ENCODE data around the gene RUNX2. TPM values are rescaled to one million over a fixed set of nuclear protein-coding genes. Genes with fewer than 3 reads are reported as not detected.

The RUNX2 gene
- total RNA-seq, 1 donor from 2014 or later, result under 0.01 TPM

DNA sequence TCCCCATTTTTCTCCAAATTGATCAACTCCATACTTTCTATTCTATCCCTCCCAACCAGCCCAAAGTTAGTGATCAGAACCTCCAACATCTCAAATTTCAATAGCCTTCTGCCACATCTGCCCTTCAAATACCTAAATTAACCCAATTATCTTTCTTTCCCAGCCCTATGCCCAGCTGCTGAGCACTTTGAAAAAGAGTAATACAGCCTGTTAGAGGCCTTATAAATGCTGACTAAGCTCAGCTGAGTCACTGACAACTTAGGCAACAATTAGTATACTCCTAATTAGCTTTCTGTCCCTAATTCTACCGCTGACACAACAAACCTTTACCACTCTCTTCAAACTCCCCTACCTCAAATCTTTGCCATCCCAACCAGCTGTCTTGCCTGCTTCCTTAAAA lies 23.5 kb downstream of the RUNX2 start:
- no peak for DNase-seq

DNA sequence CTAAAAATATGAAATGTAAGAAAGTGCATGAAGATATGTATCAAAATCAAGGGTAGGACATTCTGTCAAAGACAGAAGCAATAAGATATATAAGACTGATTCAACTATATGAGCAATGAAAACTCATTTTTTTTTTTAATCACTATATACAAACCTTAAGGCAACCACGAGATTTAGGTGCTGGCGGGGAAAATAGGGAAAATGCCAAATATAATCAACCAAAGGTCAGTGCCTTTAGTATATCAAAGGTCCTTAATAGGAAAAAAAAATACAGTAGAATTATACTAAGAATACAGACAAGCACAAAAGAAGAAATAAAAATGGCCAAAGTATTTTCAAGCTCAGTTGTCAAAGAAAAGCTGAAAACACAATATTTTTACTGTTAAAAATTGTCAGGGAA lies 25.5 kb downstream of the RUNX2 start:
- no peak for DNase-seq

DNA sequence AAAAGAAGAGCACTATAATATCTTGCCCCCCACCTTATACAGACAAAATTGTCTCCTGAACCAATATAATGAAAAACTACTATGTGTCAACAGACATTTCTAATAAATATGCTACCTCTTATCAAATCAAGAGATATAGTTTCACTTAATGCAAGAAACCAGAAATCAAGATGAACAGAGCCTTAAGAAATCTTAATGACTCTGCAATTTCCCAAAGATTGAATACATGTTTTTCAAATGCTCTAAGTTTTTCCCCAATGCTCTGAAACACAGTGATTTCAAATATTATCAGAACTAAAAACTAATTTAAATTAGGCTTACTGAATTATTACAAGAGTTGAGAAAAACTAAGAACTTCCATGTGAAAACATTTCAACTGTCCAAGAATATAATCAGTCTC lies 36.3 kb downstream of the RUNX2 start:
- DNase-seq, result no peak

DNA sequence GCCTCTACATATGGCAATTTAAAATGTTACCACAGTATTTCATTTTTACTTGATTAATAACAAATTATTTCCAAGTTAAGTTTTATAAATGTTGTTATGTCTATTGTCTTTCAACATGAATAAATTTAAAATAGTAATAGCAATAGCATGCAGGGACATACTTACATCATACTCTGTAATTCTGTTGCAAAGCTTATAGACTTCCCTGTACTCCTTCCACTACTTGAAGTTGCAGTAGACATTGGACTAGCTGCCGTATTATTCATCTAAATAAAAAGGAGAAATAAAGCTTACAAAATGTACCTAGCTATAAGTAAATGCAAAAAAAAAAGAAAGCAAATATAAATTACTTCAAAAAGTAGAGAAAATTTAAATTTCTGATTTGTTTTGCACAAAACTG lies 36.9 kb downstream of the RUNX2 start:
- no peak for DNase-seq

DNA sequence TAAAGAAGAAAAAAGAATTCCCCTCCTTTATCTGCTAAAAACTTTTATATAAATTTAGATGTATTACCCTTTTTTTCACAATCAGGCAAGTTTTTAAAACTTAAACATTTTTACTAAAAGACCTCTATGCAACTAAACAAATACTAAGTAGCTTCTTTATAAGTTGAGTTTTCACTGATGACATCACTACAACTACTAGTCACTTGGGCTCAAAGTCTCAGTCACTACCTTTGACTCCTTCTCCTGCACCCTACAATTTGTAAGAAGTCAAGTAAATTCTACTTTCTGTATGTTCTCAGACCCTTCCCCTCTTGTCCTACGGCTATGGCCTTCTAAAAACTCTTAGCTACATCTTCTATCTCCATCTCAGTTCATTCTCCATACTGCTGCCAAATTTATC lies 38.4 kb downstream of the RUNX2 start:
- DNase-seq, result no peak

DNA sequence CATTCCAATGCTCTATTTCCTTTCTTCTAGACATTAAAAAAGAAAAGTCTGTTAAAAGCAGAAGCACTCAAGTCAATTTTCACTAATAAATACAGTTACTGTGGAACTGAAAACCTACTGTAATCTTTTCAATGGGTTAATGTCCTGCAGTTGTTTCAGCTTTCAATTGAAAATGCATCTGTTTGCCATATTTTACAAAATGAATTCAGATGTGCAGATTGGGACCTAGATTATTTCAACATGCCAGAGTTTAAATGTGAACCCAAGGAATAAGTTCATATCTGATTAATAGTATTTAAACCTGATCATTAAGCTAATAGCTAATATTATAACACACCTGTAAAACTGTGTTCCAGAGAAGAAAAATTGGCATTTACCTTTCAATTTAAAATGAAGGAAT lies 39.9 kb downstream of the RUNX2 start:
- no peak for DNase-seq

DNA sequence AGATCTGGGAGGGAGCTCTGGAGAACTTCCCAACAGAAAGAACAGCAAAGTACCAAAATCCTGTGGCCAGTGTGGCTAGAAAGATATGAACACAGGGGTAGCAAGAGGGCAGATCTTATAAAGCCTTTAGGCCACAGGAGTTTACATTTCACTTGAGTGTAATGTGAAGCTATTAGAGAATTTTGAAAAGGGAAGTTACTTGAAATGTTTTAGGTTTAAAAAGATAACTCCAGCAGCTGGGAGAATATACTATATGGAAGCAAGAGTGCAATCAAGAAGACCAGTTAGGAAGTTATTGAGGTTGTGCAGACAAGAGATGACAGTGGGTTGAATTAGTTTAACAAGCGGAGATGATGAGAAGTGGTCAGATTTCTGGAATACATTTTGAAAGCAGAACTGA lies 41.7 kb downstream of the RUNX2 start:
- DNase-seq, result no peak

DNA sequence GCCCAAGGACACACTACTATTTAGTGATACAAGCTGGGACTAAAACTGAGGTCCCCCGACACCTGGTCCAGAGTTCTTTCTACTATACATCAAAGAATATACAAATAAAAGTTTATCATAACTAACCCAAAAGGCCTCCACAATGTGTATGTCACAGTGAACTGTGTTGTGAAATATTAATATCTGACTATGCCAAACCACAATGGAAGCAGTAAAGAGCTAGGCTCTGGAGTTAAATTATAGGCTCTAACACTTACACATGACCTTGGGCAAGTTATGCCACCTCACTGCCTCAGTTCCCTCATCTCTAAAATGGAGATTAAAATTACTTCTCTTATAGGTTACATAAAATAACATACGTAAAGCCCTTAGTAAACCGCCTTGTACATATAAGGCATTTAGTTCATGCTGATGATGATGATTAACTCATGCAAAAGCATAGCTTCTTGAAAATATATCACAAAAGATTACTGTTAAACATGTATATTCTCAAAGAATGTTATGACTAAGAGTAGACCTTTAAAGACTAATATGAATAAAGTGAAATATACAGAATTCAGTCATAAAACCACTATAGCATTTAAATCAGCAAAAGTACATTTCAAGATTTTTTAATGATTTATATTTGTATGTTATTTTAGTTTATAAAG lies 43.9 kb downstream of the RUNX2 start:
- DNase-seq, result no peak

DNA sequence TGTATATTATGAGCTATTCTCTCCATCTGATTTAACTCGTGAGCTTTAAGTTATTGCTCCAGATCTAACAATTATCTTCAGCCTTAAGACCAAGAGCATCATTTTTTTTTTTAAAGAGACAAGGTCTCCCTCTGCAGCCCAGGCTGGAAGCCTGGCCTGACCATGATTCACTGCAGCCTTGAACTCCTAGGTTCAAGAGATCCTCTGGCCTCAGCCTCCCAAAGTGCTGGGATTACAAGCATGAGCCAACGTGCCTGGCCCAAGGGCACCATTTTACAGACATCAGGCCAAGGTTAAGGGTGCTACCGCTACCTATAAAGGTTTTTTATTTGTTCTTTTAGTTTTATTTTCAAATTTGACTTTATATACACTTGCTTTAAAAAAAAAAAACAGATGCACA lies 47.3 kb downstream of the RUNX2 start:
- no peak for DNase-seq

DNA sequence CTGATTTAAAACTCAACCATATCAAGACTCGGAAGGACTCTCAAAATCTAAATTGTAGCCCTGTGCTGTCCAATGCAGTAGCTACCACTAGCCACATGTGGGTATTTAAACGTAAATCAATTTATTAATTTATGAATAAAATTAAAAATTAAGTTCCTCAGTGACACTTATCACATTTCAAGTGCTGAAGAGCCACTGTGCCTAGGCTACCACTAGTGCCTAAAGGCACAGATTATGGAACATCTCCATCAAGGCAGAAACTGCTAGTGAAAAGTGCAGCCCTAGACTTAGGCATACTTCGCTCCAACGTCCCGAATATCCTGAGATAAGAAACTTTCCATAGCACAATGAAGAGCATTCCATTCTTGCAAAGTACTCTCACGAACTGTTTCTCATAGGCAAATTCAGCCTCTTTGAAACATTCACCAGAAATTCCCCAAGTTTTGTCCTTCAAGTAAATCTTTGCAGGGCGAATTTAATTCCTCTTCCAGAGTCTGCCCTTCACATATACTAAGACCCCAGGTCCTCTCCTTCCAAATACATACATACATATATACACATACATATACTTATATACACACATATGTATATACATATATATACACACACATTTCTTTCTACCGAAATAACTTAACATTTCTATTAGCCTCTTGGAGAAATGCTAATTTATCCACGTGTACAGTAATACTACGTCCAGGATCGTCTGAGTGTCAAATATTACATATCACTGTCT lies 48.3 kb downstream of the RUNX2 start:
- peak; percentile 5 for DNase-seq

DNA sequence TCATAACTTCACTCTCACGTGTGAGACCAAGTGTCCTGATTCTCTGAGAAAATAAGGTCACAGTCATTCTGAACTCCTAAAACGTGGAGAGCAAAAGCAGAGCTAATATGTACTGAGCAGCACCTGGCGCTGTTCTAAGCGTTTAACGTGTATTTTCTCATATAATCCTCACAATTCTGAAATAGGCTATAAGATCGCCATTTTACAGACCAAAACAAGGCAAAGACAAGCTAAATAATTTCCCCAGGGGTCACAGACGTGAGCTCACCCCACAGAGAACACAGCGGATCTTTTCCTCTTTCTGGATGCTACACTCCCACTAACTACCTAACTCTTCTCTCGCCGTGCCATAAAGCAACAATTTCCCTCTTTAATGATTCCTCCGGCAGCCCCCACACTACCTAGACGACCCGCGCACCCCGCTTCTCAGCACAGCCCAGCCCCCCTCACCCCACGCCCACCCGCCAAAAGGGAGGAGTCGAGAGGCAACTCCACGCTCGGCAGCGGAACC lies 49.0 kb downstream of the RUNX2 start:
- peak; percentile 36 for DNase-seq

DNA sequence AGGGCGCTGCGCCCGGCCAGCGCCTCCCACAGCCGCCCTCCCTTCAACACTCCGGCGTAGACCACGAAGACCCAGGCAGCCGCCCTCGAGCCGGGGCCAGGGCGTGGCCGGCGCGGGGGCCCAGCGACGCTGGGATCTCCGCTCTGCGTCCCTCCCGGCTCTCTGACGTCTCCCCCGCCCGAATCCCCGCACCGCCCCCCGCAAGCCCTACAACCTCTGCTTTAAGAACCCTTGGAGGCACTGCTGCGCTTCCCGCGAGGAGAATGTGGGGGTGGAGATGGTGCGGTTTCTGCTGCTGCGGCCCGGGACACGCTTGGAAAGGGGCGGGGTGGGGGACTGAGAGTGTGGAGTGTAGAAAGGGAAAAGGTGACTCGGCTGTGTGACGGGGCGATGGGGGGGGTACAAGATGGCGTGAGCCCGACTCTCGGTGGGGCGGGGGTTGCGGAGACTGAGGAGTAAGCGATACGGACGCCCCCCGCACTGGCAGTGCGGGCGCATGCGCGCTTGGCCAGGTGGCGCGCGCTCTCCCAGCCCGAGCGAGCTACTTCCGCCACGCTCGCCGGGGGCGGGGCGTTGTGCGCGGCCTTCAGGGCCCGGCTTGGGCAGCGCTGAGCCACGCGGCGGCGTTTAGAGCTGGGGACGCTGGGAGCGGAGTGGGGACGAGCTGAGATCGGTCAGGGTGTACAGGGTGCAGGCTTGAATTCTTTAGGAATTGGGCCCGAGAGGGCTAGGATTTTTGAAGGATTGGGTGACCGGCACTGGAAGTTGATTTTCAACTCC lies 49.6 kb downstream of the RUNX2 start, which contains the start of gene SUPT3H:
Gene SUPT3H (minus strand): TSS at position 381 of the 780 bp plus-strand sequence.
- peak; percentile 95 for DNase-seq

DNA sequence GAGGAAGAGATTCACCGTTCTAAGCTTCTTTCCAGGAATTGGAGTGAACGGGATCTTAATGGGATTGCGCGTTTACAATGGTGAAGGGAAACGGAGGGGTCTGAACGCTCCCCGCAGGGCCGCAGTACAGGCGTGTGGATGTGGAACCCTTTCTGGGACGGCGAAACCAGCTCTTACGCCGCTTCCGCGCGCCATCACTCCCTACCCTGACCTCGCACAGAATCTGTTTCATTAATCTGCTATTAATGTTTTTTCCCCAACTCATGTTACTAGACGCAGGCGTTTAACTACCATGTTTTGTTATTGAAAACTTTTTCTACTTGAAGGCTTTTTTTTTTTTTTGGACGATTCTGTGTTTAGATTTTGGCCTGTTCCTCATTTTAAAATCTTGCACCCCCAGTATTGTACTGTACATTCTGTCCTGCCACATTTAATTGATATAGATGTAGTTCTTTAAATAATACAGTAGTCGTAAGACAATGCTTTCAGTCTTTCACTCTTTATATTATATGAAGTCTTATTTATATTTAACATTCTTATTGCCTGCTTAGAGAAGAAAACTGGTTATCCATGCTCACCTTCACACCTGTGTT lies 50.3 kb downstream of the RUNX2 start:
- peak; percentile 66 for DNase-seq

DNA sequence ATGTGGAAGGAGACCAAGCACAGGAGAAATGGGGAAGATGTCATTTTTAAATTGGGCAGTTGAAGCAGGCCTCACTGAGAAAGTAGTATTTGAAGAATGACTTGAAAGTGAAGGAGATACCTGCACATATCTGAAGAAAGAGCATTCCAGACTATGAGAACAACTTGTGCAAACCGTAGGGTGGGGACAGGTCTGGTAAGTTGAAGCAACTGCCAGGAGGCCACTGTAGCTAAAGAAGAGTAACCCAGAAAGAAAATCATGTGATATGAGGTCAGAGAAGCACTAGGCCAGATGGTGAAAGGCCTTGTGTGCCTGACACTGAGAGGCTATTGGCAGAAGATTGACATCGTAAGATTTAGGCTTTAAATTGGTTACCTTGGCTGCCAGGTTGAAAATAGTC lies 54.3 kb downstream of the RUNX2 start:
- no peak for DNase-seq

DNA sequence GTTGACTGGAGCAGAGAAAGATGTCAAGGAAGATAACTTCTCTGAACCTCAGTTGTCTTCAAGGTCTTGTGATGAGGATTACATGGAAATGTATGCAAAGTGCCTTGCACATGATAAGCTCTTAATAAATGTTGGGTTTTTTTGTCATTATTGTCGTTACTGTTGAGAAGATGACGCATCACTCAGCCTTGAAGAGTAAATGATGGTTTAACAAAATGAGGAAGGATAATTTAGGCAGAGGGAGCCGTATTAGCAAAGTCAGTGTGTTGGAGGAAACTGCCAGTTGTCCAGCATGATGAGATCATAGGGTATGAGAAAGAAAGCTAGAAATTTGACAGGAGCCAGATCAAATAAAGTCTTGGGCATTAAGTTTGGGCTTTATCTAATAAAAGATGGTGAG lies 58.4 kb downstream of the RUNX2 start:
- no peak for DNase-seq

DNA sequence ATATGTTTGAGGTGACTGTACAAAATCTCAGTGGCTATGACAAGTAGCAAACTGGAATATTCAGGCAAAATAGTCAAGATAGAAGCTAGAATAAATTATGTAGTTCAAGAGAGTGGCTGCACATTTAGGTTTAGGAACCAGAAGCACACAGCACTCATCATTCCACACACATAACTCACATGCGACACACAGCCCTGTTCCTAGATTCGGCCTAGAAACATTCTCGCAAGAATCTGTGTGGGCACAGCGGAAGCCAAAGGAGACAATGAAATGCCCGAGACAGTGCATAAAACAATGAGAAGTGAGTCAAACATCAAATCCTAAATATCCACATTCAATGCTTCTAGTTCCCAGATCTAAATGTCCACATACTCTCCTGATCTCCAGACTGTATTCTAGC lies 59.1 kb downstream of the RUNX2 start:
- no peak for DNase-seq

DNA sequence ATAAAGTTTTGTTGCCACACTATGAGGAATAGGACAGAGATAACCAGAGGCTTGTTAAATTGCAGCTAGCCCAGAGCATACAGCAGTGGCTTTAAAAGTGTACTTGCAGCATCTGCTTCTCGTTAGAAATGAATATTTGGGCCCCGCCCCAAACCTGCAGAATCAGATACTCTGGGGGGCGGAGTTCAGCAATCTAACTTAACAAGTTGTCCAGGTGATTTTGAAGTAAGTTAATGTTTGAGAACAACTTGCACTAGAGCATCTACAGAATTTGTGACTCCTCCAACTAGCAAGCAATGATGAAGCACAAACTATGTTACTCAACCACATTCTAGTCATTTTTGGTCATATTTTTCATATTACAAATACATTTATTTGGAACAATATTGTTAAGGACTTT lies 60.2 kb downstream of the RUNX2 start:
- DNase-seq, result no peak

DNA sequence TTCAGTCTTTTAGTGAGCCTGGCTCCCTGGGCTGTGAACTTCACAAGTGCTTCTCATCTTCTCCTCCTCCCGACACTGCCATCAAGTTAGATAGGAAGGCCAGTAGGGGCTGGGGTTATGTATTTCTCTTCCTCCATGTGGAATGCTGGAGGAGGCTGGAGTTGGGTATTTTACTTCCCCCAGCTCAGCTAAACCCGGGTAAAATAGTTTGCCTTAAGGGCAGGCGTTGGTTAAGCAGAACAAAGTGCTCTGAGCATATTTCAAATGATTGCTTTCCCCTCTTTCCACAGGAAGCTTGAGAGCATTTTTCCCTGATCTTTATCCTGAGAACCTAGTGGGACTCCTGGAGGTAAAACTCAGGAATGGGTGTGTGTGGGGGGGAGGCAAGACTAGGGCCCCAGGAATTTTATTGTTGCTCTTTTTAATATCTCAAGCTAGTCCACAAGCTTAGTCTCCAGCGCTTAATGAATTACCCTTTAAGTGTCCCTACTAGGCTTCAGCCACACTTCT lies 66.5 kb downstream of the RUNX2 start:
- DNase-seq, result no peak

DNA sequence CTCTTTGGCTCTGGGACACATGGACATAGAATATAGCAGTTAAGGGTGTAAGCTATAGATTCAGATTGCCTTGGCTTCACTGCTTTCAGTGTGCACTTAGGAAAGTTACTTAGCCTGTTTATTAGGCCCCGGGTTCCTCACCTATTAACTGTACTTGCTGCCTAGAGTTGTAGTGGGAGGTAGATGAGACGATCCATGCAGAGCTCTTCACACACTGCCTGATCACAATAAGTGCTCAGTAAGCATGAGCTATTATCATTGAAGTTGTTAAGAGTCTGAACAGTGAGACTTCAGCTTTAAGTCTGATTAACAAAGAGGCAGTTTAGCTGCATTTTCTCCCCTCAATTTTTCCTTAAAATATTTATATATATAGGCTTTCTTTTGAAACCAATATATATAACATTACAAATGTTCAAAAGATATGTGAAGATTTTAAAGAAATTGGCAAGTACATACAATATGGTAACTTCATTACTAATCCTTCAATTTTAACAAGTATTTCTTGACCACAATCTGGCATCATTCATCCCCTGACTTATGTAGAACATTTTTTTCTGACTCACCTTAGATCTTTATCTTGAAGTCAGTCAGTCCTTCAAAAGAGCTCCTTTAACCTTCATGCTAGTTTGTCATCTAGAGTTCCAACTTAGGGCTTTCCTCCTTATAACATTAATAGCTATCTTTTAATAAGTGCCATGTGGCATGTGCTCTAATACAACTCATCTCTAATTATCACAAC lies 70.1 kb downstream of the RUNX2 start:
- DNase-seq, result no peak

DNA sequence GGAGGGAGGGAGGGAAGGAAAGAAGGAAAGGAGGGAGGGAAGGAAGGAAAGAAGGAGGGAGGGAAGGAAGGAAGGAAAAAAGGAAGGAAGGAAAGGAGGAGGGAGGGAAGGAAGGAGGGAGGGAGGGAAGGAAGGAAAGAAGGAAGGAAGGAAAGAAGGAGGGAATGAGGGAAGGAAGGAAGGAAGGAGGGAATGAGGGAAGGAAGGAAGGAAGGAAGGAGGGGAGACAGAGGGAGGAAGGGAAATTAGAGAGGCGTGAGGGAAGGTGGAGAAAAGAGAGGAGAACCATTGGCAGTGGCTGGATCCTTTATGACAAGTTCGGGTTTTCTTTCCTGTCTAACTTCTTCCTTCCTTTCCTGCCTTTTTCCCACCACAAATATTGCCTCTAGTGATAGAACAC lies 71.9 kb downstream of the RUNX2 start:
- DNase-seq, result no peak

DNA sequence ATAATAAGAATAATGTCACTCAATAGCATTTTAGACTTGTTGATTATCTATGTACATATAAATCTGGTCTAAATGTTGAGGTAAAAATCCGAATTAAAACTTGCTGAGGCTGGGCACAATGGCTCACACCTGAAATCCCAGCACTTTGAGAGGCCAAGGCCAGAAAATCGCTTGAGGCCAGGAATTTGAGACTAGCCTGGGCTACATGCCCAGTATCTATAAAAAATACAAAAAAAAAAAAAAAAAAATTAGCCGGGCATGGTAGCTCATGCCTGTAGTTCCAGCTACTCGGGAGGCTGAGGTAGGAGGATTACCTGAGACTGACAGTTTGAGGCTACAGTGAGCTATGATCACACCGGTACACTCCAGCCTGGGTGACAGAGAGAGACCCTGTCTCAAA lies 83.8 kb downstream of the RUNX2 start:
- no peak for DNase-seq

DNA sequence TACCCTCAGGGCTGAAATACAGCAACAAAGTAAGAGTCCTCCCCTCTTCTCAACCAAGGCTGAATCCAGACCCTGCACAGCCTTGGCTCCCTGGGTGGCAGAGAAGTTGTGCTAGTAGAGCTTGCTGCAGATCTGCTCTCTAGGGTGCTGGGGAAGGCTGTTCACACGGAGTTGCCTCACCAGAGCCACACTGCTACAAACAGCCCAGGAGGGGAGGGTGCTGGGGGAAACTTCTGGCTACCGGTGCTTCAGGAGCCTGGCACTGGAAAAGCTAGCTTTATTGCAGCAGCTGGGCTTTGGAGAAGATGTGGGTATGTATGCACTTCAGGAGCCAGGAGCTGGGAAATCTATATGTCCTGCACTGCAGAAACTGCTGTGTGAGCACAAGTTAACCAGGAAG lies 87.2 kb downstream of the RUNX2 start:
- DNase-seq, result no peak
